GM12891 (cell line): ENCODE measurements around the gene IFNA16.
"Not testable (repeated sequence)": the region's sequence is repeated elsewhere in the genome, so short reads cannot be mapped to it uniquely, and the experiment has no call there.

ENCODE experiments used
- POLR2A ChIP-seq: IDR thresholded peaks from 2 replicates; pipeline ENCODE4 v1.6.1; 2011; ENCODE audit warnings: low read depth, low read length, control low read depth
- POLR2AphosphoS5 ChIP-seq: IDR thresholded peaks from 2 replicates; pipeline ENCODE4 v1.6.1; 2011; ENCODE audit warnings: low read depth, low read length, control low read depth
- POU2F2 ChIP-seq: IDR thresholded peaks from 2 replicates; pipeline ENCODE4 v1.6.1; 2011; ENCODE audit warnings: low read depth, mild to moderate bottlenecking, control low read depth, low read length, moderate library complexity
- SPI1 ChIP-seq: IDR thresholded peaks from 2 replicates; pipeline ENCODE4 v1.6.1; 2011; ENCODE audit warnings: low read depth, low read length, control low read depth
- TAF1 ChIP-seq: IDR thresholded peaks from 2 replicates; pipeline ENCODE4 v1.6.1; 2011; ENCODE audit warnings: low read depth, low read length, control low read depth

DNA sequence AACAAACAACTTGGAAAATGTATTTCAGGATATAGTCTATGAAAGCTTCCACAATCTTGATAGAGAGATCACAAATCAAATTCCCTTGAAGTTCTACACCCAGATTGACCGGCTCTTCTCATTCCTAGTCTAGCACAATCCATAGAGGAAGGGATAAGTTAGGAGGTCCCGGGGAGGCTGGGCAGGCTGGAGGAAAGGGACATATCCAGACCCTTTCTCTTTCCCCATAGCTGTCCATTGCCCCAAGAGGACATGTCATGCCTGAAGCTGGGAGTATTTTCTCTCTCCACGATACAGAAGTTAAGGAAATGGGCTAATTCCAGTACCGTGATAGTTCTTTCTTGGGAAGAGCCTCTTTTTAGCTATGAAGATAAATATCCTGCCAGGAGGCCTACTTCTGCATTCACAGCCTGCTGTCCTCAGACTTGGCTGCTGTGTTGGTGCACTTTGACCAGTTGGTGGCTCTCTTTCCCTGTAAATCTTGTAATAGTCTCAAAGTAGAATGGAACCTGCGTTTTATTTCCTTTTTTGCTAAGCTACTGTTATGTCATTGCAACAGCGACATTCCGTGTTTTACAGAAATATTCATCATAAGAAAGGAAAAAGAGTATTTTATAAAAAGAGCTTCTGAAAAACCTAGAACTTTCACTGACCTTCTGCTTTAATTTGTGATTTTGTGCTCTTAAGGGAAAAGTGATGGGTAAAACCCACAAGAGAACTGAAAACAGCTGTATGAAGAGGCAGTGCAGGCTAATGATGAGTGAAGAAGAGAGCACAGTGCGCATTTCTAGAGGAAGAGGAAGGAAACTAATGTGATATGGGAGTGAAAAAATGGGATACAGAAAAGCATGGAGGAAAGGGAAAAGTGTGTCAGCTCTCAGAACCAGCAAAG, 18.6 kb upstream of the IFNA16 start:
- TF ChIP-seq POLR2AphosphoS5, POLR2A, SPI1, POU2F2, TAF1: not testable (repeated sequence)
